BLaER1 treated with 17β-estradiol and CSF1 and Interleukin-3, amounts not matched to agents 10 nM and 100 nM (cell line): Measurements from ENCODE around the gene KIF5A.

Experiments
- H3K27ac ChIP-seq, 11 experiments: shearing (Covaris generic); formaldehyde crosslinking; 2 replicates each; pipeline ENCODE4 v1.8.1; 2022
- H3K27me3 ChIP-seq, 11 experiments: shearing (Covaris generic); formaldehyde crosslinking; 2 replicates each; pipeline ENCODE4 v1.8.1; 2022
- H3K36me3 ChIP-seq, 11 experiments: shearing (Covaris generic); formaldehyde crosslinking; 2 replicates each; pipeline ENCODE4 v1.8.1; 2022
- H3K4me1 ChIP-seq, 10 experiments: shearing (Covaris generic); formaldehyde crosslinking; 2 replicates each; pipeline ENCODE4 v1.8.1; 2022
- H3K4me2 ChIP-seq, 11 experiments: shearing (Covaris generic); formaldehyde crosslinking; 2 replicates each; pipeline ENCODE4 v1.8.1; 2022
- H3K4me3 ChIP-seq, 10 experiments: shearing (Covaris generic); formaldehyde crosslinking; 2 replicates each; pipeline ENCODE4 v1.8.1; 2022
- H3K9ac ChIP-seq, 11 experiments: shearing (Covaris generic); formaldehyde crosslinking; 2 replicates each; pipeline ENCODE4 v1.8.1; 2022
- H3K9me3 ChIP-seq, 11 experiments: shearing (Covaris generic); formaldehyde crosslinking; replicated peaks in 1 of 11; 2 replicates each; pipeline ENCODE4 v1.8.1; 2022
- H4K20me1 ChIP-seq, 11 experiments: shearing (Covaris generic); formaldehyde crosslinking; 2 replicates each; pipeline ENCODE4 v1.8.1; 2022
- Cebpa-rat ChIP-seq, 11 experiments: shearing (Covaris generic); IDR thresholded peaks; 2 replicates each; pipeline ENCODE4 v1.8.1; 2022

Gene KIF5A

DNA sequence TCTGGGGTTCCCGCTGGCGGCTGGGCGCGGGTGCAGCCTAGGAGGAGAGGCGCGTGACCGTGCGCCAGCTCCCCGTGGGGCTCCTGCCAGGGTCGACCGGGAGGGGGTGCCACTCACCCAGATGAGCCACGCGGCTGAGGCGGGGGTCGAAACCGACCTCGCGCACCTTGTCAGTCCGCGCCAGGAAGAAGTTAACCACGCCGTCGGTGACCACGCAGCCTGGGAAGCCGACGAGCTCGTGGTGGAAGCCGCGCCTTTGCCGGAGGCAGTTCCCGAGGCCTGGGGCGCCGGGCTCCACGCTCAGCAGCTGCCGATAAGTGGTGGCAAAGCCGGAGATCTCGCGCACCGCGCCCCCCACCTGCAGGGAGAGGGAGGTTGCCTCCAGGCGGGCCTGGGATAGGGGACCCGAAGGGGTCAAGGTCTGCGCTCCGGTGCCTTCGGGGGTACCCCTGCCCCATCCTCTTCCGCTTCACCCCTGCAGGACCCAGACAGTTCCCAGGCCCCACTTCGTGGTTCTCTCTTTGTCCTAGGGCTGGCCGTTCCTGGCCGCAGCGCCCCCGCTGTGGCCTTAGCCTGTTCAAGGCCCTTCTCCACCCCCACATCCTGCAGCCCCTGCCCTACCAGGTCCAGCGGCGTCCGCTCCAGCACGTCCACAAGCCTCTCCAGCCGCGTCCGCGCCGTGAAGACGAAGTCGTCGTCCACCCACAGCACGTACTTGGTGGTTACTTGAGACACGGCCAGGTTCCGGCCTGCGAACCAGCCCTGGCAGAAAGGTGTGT, 77.8 kb downstream of the KIF5A start:
- Histone ChIP-seq H3K4me3 (0 out of 20 replicates have a peak overlapping the region, but pooled peaks of 1 of the 10 experiments have one; percentile 19), H3K27me3 (peaks cover 98 to 100% (median 100%) of the 10 kb centered on the region in 11 experiments)

DNA sequence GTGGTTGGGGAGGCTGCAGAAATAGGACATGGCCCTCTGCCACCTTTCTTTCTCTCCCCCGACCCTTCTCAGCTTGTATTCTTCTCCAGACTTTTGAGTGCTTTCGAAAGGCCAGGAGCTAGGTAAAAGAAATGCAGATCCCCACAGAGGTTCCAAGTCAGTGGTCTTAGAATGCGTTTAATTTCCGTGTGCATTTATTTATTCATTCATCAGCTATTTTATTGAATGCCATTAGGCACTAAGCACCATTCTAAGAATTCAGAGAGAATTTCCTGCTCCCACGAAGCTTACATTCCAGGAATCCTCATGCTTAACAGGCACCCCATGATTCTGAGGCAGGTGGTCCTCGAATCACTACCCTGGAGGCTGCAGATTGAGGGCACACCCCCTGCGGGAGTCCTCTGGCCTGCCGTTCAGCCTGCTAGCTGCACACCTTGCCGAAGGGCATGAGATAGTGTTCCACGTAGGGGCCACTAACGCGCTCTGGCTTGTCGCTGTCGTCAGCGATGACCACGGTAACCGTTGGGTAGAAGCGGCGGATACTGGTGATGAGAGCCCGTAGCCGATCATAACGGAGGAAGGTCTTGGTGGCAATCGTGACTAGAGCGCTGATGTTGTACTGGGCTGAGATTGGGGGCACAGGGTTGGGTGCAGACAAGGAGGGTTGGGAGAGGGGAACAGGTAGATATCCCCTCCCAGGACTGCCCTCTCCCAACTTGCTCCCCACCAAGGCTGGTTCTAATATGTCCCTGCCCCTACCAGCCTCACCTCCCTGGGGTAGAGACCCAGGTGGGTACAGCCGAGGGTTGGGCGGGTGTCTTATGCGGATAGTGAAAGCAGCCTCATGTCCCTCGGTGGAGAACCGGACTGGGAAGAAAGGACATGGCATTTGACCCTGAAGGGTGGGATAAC, 78.7 kb downstream of the KIF5A start:
- no peak overlapping the region for H3K27ac ChIP-seq
- H3K27me3 ChIP-seq: peaks cover 99 to 100% (median 100%) of the 10 kb centered on the region in 11 experiments
- H3K36me3 ChIP-seq: 0 out of 22 replicates have a peak, but pooled peaks cover 0 to 6% (median 0%) of the 10 kb centered on the region in 11 experiments
- H3K9me3 ChIP-seq: peaks cover 8 to 25% (median 17%) of the 10 kb centered on the region in 11 experiments; a peak in 18 of 22 replicates
- peaks cover 9 to 25% (median 17%) of the 10 kb centered on the region in 10 experiments; a peak in 16 of 20 replicates for H3K4me1 ChIP-seq
- H3K9ac ChIP-seq: no peak overlapping the region
- 0 out of 20 replicates have a peak overlapping the region, but pooled peaks of 1 of the 10 experiments have one; percentile 19 for H3K4me3 ChIP-seq
- no peak for TF ChIP-seq Cebpa-rat (IDR thresholded peaks at IDR 0.05)
- no peak overlapping the region for H3K4me2 ChIP-seq
- H4K20me1 ChIP-seq: peaks cover 0 to 32% (median 5%) of the 10 kb centered on the region in 11 experiments; a peak in 13 of 22 replicates

More for the DNA sequence above, 77.8 kb downstream of the KIF5A start:
- Histone ChIP-seq H3K9me3 (peaks cover 8 to 25% (median 17%) of the 10 kb centered on the region in 11 experiments; a peak in 18 of 22 replicates), H3K27ac (no peak overlapping the region), H3K36me3 (0 out of 22 replicates have a peak, but pooled peaks cover 0 to 6% (median 0%) of the 10 kb centered on the region in 11 experiments), H3K4me1 (peaks cover 9 to 24% (median 15%) of the 10 kb centered on the region in 10 experiments; a peak in 15 of 20 replicates), H3K4me2 (no peak overlapping the region), H3K9ac (no peak overlapping the region), H4K20me1 (peaks cover 0 to 32% (median 5%) of the 10 kb centered on the region in 11 experiments; a peak in 13 of 22 replicates)
- no peak for TF ChIP-seq Cebpa-rat (IDR thresholded peaks at IDR 0.05)

DNA sequence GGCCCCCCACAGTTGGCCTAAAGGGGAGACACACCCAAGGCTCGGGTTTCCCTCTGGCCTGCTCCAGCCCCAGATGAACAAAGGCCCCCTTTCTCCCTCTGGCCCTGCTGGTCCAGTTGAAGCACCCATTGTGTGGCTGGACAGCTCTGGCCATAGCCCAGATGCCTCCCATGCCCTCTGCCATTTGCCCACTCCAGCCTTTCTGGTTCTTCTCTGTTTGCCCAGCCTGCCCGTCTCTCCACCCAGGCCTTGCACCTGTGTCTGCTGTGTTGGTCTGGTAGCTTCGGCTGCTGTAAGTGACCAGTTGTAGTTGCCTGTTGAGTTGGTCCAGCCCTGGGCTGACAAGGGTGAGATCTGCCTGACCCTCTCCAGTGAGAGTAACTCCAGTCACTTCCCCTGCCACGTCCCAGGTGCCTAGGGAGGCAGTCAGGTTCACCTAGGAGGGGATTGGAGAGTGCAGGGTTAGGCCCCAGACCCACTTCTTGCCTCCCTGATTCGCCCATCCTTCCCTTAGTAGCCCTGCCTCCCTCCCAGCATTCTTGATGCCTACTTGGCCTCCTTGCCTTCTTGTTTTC, 80.1 kb downstream of the KIF5A start:
- TF ChIP-seq Cebpa-rat (IDR thresholded peaks at IDR 0.05): no peak
- Histone ChIP-seq H3K4me1 (peaks cover 7 to 25% (median 15%) of the 10 kb centered on the region in 10 experiments; a peak in 15 of 20 replicates), H3K9ac (no peak overlapping the region), H3K9me3 (peaks cover 8 to 25% (median 17%) of the 10 kb centered on the region in 11 experiments; a peak in 18 of 22 replicates), H3K4me3 (no peak overlapping the region), H3K27ac (no peak overlapping the region), H4K20me1 (peaks cover 0 to 32% (median 5%) of the 10 kb centered on the region in 11 experiments; a peak in 12 of 22 replicates), H3K4me2 (no peak overlapping the region), H3K27me3 (peaks cover 92 to 94% (median 93%) of the 10 kb centered on the region in 11 experiments), H3K36me3 (0 out of 22 replicates have a peak, but pooled peaks cover 0 to 6% (median 0%) of the 10 kb centered on the region in 11 experiments)

DNA sequence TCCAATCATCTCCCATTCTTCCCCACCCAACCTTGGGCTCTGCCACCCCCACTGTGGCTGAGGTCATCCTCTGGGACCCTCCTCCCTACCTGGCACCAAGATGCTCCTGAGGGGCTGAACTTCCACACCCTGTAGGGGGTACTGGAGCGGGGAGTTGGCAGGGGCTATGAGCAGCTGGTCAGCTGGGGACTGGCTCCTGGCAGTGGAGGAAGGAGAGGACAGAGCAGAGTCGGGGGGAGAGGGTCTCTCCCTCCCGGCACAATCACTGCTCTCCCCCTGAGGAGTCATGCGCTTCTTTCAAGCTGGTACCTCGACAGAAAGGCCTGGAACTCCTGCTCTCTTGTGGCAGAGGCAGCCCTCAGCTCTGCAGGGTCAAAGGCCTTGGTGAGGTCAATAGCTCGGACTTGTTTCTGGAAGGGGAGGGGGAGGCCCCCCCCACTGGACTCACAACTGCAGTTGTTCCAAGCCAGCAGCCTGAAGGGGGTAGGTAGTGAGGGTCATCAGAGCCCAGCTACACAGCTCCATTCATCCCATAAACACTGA, 81.1 kb downstream of the KIF5A start:
- H3K4me2 ChIP-seq: no peak overlapping the region
- H3K27ac ChIP-seq: no peak overlapping the region
- peaks cover 8 to 25% (median 17%) of the 10 kb centered on the region in 11 experiments; a peak in 18 of 22 replicates for H3K9me3 ChIP-seq
- H3K36me3 ChIP-seq: 0 out of 22 replicates have a peak, but pooled peaks cover 0 to 6% (median 0%) of the 10 kb centered on the region in 11 experiments
- TF ChIP-seq Cebpa-rat (IDR thresholded peaks at IDR 0.05): no peak
- no peak overlapping the region for H3K4me3 ChIP-seq
- H3K4me1 ChIP-seq: peaks cover under 1 to 16% (median 7%) of the 10 kb centered on the region in 10 experiments; a peak in 13 of 20 replicates
- peaks cover 82 to 85% (median 83%) of the 10 kb centered on the region in 11 experiments for H3K27me3 ChIP-seq
- H4K20me1 ChIP-seq: peaks cover 0 to 31% (median 5%) of the 10 kb centered on the region in 11 experiments; a peak in 12 of 22 replicates
- no peak overlapping the region for H3K9ac ChIP-seq

DNA sequence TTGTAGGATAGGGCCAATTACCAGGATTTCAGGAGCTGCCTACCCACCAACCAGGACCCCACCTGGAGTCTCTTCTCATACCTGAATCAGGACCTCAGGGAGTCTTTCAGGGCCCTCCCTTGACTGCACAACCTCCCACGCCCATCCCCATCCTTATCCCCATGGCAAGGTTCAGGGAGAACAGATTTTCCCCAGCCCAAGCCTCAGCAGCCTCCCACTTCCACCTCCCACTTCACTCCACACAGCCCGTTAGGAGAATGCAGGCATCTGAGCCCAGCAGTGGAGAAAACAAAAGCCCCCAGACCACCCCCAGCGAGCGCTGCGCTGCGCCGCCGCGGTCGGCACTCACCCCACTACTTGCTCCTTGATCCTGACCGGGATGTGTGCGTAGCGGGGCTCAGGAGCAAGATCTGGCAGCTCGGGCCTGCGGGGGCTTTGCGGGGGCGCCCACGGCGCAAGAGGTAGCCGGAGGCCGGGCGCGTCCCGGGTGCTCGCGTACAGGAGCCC, 81.8 kb downstream of the KIF5A start:
- peak overlapping the region; percentile 90 to 100 (median 98) for H3K4me2 ChIP-seq
- H3K27ac ChIP-seq: no peak overlapping the region
- peaks cover 75 to 79% (median 77%) of the 10 kb centered on the region in 11 experiments for H3K27me3 ChIP-seq
- H3K9ac ChIP-seq: peak overlapping the region in 2 of 11 experiments; percentile 71 to 79; a peak in 3 of 22 replicates
- peak overlapping the region; percentile 56 to 77 (median 68); a peak in 16 of 20 replicates for H3K4me3 ChIP-seq
- no peak for TF ChIP-seq Cebpa-rat (IDR thresholded peaks at IDR 0.05)
- H3K9me3 ChIP-seq: peaks cover 8 to 22% (median 17%) of the 10 kb centered on the region in 11 experiments; a peak in 18 of 22 replicates
- 0 out of 22 replicates have a peak, but pooled peaks cover 0 to 6% (median 0%) of the 10 kb centered on the region in 11 experiments for H3K36me3 ChIP-seq
- H3K4me1 ChIP-seq: peaks cover 0 to 15% (median 7%) of the 10 kb centered on the region in 10 experiments; a peak in 10 of 20 replicates
- peaks cover 0 to 26% (median 5%) of the 10 kb centered on the region in 11 experiments; a peak in 12 of 22 replicates for H4K20me1 ChIP-seq

DNA sequence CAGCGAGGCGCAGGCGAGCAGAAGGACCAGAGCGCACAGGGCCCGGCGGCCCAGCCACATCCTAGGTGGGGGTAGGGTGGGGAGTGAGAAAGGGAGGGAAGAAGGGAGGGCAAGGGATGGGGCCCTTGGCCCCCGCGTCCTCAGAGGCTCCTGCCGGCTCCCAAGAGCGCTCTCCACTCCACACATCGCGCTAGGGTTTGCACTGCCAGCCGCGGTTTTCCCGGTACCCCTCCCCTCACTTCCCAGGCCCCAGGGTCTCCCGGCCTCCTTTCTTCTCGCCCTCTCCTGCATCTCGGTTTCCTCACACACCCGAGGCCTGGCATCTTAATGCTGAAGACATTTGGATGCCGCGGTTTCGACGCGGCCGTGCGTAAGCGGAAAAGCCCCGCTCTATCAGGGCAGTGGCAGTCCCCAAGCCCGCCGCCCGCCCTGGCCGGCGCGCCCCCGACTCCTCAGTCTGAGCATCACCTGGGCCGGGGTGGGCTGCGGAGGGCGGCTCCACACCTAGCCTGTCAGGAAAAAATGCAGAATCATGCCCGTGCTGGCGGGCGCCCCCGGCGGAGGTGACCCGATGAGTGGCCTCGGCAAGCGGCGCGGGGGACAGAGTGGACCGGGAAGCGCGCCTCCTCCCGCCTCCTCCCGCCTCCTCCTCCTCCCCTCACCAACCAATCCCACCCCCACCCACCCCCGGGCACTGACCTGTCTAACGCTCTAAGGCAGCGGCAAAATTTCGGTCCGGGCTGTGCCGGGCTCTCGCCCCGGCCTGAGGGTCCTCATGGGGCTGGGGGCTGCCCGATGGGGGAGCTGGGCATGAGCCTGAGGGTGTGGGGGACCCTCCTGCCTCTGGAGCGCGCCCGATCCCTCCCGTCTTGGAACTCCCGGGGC, 82.5 kb downstream of the KIF5A start:
- Histone ChIP-seq H3K9me3 (peaks cover 8 to 18% (median 17%) of the 10 kb centered on the region in 11 experiments; a peak in 18 of 22 replicates), H3K9ac (peak overlapping the region; percentile 48 to 79 (median 69); a peak in 21 of 22 replicates), H3K4me3 (peak overlapping the region; percentile 56 to 77 (median 68)), H4K20me1 (peaks cover 0 to 26% (median 5%) of the 10 kb centered on the region in 11 experiments; a peak in 12 of 22 replicates), H3K4me1 (peaks cover 0 to 15% (median 7%) of the 10 kb centered on the region in 10 experiments; a peak in 10 of 20 replicates), H3K36me3 (0 out of 22 replicates have a peak, but pooled peaks cover 0 to 6% (median 0%) of the 10 kb centered on the region in 11 experiments), H3K27me3 (peaks cover 68 to 72% (median 70%) of the 10 kb centered on the region in 11 experiments), H3K27ac (peak overlapping the region in 1 of 11 experiments; percentile 40; a peak in 2 of 22 replicates), H3K4me2 (peak overlapping the region; percentile 90 to 100 (median 98))
- no peak for TF ChIP-seq Cebpa-rat (IDR thresholded peaks at IDR 0.05)
